Fibroblast of lung (primary cell): ENCODE measurements around the gene CNTN1. TPM values are rescaled to one million over a fixed set of nuclear protein-coding genes. Genes with fewer than 3 reads are reported as not detected.

Experiments
- DNase-seq, 2 donors: peaks; one replicate each; pipeline versions ENCODE4 v3.0.0 to v3.0.0-alpha.2; 2010; ENCODE audit warnings: low read depth in 2 of 2
- H2AFZ ChIP-seq: 2 replicates; pipeline ENCODE4 v1.5.1; 2012; ENCODE audit warnings: low read length, control low read depth, inconsistent platforms
- H3K27ac ChIP-seq: 2 replicates; pipeline ENCODE4 v1.5.1; 2011; ENCODE audit warnings: low read length, control low read depth; ENCODE audit not compliant: insufficient read depth
- H3K27me3 ChIP-seq: 2 replicates; pipeline ENCODE4 v1.5.1; 2011; ENCODE audit warnings: mild to moderate bottlenecking, low read length; ENCODE audit not compliant: control insufficient read depth, insufficient read depth
- H3K36me3 ChIP-seq: 2 replicates; pipeline ENCODE4 v1.5.1; 2011; ENCODE audit warnings: low read length; ENCODE audit not compliant: control insufficient read depth, insufficient read depth
- H3K4me1 ChIP-seq: 2 replicates; pipeline ENCODE4 v1.5.1; 2011; ENCODE audit warnings: low read length; ENCODE audit not compliant: control insufficient read depth, insufficient read depth; ENCODE audit errors: extremely low read depth
- H3K4me2 ChIP-seq: 2 replicates; pipeline ENCODE4 v1.5.1; 2011; ENCODE audit warnings: low read length, control low read depth; ENCODE audit not compliant: insufficient read depth; ENCODE audit errors: extremely low read depth
- H3K4me3 ChIP-seq, 4 experiments: fragments of 200-600 bp in 1 of 4; sonication (generic) in 1 of 4; replicated peaks in 1 of 4; 2 replicates each; pipeline ENCODE4 v1.5.1; 2011 to 2016; ENCODE audit warnings: low read length in 4 of 4, low read depth in 3 of 4, mild to moderate bottlenecking in 3 of 4, control low read depth in 2 of 4, inconsistent platforms in 1 of 4, mixed read lengths in 1 of 4; ENCODE audit not compliant: insufficient read depth in 1 of 4; ENCODE audit errors: control extremely low read depth in 1 of 4
- H3K79me2 ChIP-seq: 2 replicates; pipeline ENCODE4 v1.5.1; 2012; ENCODE audit warnings: mild to moderate bottlenecking, low read length, inconsistent platforms; ENCODE audit not compliant: control insufficient read depth, insufficient read depth
- H3K9ac ChIP-seq: 2 replicates; pipeline ENCODE4 v1.5.1; 2011; ENCODE audit warnings: mild to moderate bottlenecking, low read length, control low read depth; ENCODE audit not compliant: insufficient read depth
- H3K9me3 ChIP-seq: 2 replicates; pipeline ENCODE4 v1.5.1; 2012; ENCODE audit warnings: low read depth, low read length; ENCODE audit not compliant: control insufficient read depth, insufficient read depth
- H4K20me1 ChIP-seq: 2 replicates; pipeline ENCODE4 v1.5.1; 2011; ENCODE audit warnings: low read length; ENCODE audit not compliant: control insufficient read depth, insufficient read depth; ENCODE audit errors: extremely low read depth
- CTCF ChIP-seq, 2 donors: IDR thresholded peaks in 1 of 2; conservative IDR thresholded peaks in 1 of 2; 1 replicate in 1 of 2; 2 replicates in 1 of 2; pipeline ENCODE4 v1.5.1; 2011 to 2012; ENCODE audit warnings: low read length in 2 of 2, control low read depth in 1 of 2, inconsistent platforms in 1 of 2, low read depth in 1 of 2, mild to moderate bottlenecking in 1 of 2
- EZH2 ChIP-seq: IDR thresholded peaks from 2 replicates; pipeline ENCODE4 v1.5.1; 2012; ENCODE audit warnings: low read length, control low read depth, mild to moderate bottlenecking; ENCODE audit errors: missing control alignments
- polyA plus RNA-seq, 2 donors: library from polyadenylated mRNA; depleted of rRNA in 1 of 2; stranded (reverse) in 1 of 2; unstranded in 1 of 2; fragments of >200 nt; gene quantifications; 2 replicates each; pipeline ENCODE4 v1.2.1, GENCODE V29; 2011 to 2012; ENCODE audit warnings: missing spikeins in 1 of 2
- total RNA-seq: library from RNA; depleted of rRNA; stranded (reverse); fragments of >200 nt; gene quantifications from 2 replicates; pipeline ENCODE4 v1.2.1, GENCODE V29; 2014

CNTN1 gene
- total and polyA plus RNA-seq, 2 donors (not counting 1 experiment from before 2014, with no cell fraction given) = 0.22 to 0.83 TPM

GRCh38 chr12:40718878-40719372, 26.7 kb downstream of the CNTN1 start:
- H3K27ac ChIP-seq = no peak overlapping the region
- DNase-seq = no peak
- no peak for TF ChIP-seq CTCF (conservative IDR thresholded peaks at IDR 0.05 in 1 of 2, IDR thresholded peaks at IDR 0.05 in 1 of 2; ENCODE audit: low read depth in 1 of 2, low read length in 2 of 2)
- no peak for TF ChIP-seq EZH2
- H3K9me3 ChIP-seq = no peaks in the 10 kb centered on the region
- H3K4me2 ChIP-seq = no peak overlapping the region
- H2AFZ ChIP-seq = no peak overlapping the region
- no peak overlapping the region for H3K4me3 ChIP-seq
- no peaks in the 10 kb centered on the region for H3K36me3 ChIP-seq
- H3K79me2 ChIP-seq = no peaks in the 10 kb centered on the region
- no peaks in the 10 kb centered on the region for H4K20me1 ChIP-seq
- no peaks in the 10 kb centered on the region for H3K4me1 ChIP-seq
- no peaks in the 10 kb centered on the region for H3K27me3 ChIP-seq
- H3K9ac ChIP-seq = no peak overlapping the region

GRCh38 chr12:40723001-40723400, 30.8 kb downstream of the CNTN1 start:
- DNase-seq = no peak
- Histone ChIP-seq H3K4me1 (no peaks in the 10 kb centered on the region), H3K27ac (no peak overlapping the region), H3K36me3 (no peaks in the 10 kb centered on the region), H4K20me1 (no peaks in the 10 kb centered on the region), H3K9ac (no peak overlapping the region), H3K4me2 (no peak overlapping the region), H2AFZ (no peak overlapping the region), H3K79me2 (no peaks in the 10 kb centered on the region), H3K9me3 (no peaks in the 10 kb centered on the region), H3K4me3 (no peak overlapping the region), H3K27me3 (no peaks in the 10 kb centered on the region)
- no peak for TF ChIP-seq CTCF (conservative IDR thresholded peaks at IDR 0.05 in 1 of 2, IDR thresholded peaks at IDR 0.05 in 1 of 2; ENCODE audit: low read depth in 1 of 2, low read length in 2 of 2)
- no peak for TF ChIP-seq EZH2

- Histone ChIP-seq H3K36me3 (no peaks in the 10 kb centered on the region), H3K9me3 (no peaks in the 10 kb centered on the region), H3K79me2 (no peaks in the 10 kb centered on the region), H4K20me1 (no peaks in the 10 kb centered on the region), H3K4me1 (no peaks in the 10 kb centered on the region), H3K4me2 (no peak overlapping the region), H3K27me3 (no peaks in the 10 kb centered on the region), H3K27ac (no peak overlapping the region), H2AFZ (no peak overlapping the region), H3K9ac (no peak overlapping the region), H3K4me3 (no peak overlapping the region)
- DNase-seq = no peak
- no peak for TF ChIP-seq EZH2
- no peak for TF ChIP-seq CTCF (conservative IDR thresholded peaks at IDR 0.05 in 1 of 2, IDR thresholded peaks at IDR 0.05 in 1 of 2; ENCODE audit: low read depth in 1 of 2, low read length in 2 of 2)
Measured at GRCh38 chr12:40726366-40726765, 34.1 kb downstream of the CNTN1 start.
